ENCODE results near the gene SLX4.
A peak's percentile ranks its signal among the peaks of the same experiment; 100 is the strongest.

SLX4 gene

GRCh38 chr16:3546986-3547682, 64.3 kb downstream of the SLX4 start:
- no peak for DNase-seq

GRCh38 chr16:3542601-3543373, 68.6 kb downstream of the SLX4 start:
- DNase-seq: no peak

GRCh38 chr16:3541527-3542155, 69.8 kb downstream of the SLX4 start:
- DNase-seq: no peak

- DNase-seq: peak; percentile 26
Measured at GRCh38 chr16:3538222-3538621, 73.2 kb downstream of the SLX4 start.

- DNase-seq: no peak
Measured at GRCh38 chr16:3536851-3537250, 74.6 kb downstream of the SLX4 start.

GRCh38 chr16:3536271-3536731, 75.1 kb downstream of the SLX4 start:
- DNase-seq: no peak

- no peak for DNase-seq
Measured at GRCh38 chr16:3534126-3534525, 77.3 kb downstream of the SLX4 start.

GRCh38 chr16:3532741-3533140, 78.7 kb downstream of the SLX4 start:
- no peak for DNase-seq

Measured in NCI-H2171 treated with DMSO at 0.1 percent for 48 hours (cell line).